HG03045 (cell line): ENCODE results near the gene TMTC1.
"Not testable (repeated sequence)": the region's sequence is repeated elsewhere in the genome, so short reads cannot be mapped to it uniquely, and the experiment has no call there.

Experiments
- ATAC-seq: cut with Tn5 transposase; IDR thresholded peaks from one replicate; pipeline ENCODE4 v1.9.1; 2021; ENCODE audit warnings: mild to moderate bottlenecking, moderate library complexity; ENCODE audit not compliant: unreplicated experiment

TMTC1 gene

DNA sequence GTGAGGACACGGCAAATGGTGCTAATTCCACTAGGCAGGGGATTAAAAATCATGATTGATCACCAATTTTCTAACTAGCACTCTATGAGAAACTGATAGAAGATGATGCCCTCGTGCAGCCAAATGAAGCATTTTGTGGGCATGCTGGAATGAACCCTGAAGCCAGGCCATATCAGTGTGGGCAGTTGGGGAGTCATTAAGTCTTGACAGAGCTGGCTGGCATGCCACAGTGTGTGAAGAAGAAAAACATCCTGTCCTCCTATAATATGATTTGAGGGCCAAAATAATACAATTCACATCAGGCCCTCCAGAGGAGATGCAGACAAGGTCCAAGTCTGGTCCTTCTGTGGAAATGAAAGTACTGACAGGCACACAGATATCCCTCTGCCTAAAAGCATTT is 107.1 kb downstream of the TMTC1 start:
- ATAC-seq = no peak

DNA sequence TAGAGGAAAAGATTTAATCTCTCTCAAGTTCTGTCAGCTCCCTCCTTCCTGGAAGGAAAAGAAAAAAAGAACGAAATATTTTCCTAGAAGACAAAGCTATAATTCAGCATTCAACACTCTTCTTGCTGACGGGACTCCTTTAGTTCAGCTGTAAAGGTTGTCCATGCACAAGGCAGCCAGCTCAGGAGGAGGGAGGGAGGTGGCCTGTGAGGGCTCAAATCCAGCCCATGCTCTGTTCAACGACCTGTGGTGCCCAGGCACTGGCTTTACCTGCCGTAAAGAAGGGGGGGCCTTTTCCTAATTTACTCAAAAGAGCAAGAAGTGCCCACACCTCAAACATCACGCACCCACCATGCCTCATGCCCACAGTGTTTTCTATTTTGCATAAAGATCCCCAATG is 109.3 kb downstream of the TMTC1 start:
- ATAC-seq = no peak

DNA sequence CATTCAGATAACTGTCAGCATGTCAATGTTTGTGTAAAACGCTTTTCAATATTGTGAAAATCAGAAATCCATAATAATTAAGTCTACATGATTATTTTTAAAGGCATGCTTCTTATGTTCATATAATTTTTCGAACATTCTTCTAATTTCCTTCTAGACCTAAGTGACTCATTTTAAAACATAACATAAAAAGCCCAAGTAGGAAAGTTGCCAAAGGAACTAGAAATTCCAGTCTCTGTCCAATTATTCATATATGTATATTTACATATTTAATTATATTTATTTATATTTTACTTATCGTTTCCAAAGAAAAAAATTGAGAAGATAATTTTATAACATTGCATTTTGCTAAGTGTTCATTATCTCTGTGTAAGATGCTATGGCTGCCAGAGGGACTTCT is 110.4 kb downstream of the TMTC1 start:
- ATAC-seq = no peak

DNA sequence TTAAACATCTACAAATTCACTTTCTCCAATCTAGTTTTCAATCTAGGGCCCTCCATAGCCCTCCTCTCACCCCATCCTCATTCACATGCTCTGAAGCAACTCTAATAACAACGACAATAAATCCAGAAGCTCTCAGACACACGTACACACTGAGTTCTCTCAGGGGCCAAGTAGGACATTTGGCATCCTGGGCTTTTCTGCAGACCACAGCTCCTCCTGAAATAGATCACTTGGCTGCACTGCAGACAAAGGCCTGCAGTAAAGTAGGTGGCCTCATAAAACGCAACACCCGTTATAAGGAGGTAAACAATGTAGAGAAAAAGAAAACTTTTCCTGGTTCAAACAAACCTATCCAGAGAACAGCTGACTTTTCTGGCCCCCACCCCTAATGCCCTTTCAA is 111.2 kb downstream of the TMTC1 start:
- ATAC-seq = no peak

- no peak for ATAC-seq
Observed at GRCh38 chr12:29671742-29672141, 112.0 kb downstream of the TMTC1 start.

GRCh38 chr12:29667011-29667410 is 116.7 kb downstream of the TMTC1 start:
- no peak for ATAC-seq

- ATAC-seq = no peak
Observed at GRCh38 chr12:29665107-29665506, 118.6 kb downstream of the TMTC1 start.

DNA sequence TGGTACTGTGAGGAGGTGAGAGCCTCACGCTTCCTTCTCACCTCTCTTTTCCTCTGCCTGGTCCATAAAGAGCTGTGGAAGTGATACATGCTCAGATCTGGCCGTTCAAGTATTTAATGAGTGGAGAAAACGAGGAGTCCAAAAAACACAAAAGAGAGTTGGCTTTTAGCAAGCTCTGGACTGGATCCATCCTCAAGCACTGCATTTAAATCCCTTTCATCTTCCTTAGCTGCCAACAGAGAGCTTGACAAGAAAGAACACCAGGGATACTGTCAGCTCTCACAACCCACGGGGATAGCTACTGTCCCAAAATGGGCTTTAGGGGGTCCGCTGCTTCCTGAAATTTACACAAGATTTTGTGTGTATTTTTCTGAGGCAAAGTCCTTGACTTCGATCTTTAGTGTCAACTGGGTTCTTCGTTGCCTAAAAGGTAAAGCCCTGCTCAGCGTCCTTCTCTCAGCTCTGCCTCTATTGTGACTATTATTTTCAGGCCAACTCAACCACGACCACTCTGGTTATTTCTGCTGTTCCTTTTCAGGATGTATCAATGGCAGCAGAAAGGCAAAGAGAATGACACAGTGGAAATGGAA is 120.9 kb downstream of the TMTC1 start:
- no peak for ATAC-seq

DNA sequence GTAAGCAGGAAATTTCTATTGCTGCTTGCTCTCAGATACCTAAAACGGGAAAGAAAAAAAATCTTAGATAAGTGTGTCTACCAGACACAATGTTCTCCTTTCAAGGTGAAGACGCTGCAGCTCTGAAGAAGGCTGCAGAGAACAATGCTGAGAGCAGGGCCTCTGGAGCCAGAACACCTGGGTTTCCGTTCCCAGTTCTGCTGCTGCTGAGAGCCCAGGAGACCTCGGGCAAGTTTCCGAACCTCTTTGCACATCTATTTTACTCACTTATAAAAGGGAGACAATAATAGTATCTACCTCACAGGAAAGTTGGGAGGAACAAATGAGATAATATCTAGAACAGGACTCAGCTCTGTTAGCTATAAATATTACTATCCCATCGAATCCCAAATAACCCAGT is 122.9 kb downstream of the TMTC1 start:
- no peak for ATAC-seq

GRCh38 chr12:29656762-29657538 is 126.8 kb downstream of the TMTC1 start:
- ATAC-seq = no peak

GRCh38 chr12:29655861-29656260 is 127.9 kb downstream of the TMTC1 start:
- ATAC-seq = no peak

- ATAC-seq = no peak
Observed at GRCh38 chr12:29653286-29653685, 130.5 kb downstream of the TMTC1 start.

- ATAC-seq = no peak
Observed at GRCh38 chr12:29650371-29650770, 133.4 kb downstream of the TMTC1 start.

GRCh38 chr12:29649722-29650121 is 134.0 kb downstream of the TMTC1 start:
- ATAC-seq = no peak

DNA sequence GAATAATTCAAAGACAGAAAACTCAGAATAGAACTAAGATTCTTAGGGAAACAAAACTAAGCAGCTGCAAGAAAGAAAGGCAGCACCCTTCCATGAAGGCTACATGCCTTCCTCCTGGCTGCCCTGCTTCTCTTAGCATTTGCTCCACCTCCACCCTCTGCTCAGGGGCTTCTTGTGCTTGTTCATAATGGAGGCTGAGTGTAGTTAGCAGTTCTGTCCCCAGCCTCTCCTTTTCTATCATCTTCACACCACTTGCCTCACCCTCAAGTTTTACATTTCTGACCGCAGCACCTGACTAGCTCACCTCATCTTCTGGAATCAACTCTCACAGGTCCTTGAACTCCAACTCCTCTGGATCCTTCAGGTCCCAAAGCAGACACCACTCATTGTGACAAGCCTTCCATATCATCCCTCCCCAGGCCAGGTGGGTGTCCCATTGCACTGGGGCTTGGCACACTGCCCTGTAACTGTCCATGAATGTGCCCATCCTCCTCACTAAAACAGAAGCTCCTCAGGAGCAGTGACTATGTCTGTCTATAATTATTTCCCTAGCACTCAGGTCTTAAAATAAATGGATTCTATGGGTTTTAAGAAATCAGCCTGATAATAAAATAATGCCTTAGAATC is 139.1 kb downstream of the TMTC1 start:
- ATAC-seq = no peak

- no peak for ATAC-seq
Observed at GRCh38 chr12:29640589-29641345, 143.0 kb downstream of the TMTC1 start.

GRCh38 chr12:29639893-29640495 is 143.7 kb downstream of the TMTC1 start:
- no peak for ATAC-seq

DNA sequence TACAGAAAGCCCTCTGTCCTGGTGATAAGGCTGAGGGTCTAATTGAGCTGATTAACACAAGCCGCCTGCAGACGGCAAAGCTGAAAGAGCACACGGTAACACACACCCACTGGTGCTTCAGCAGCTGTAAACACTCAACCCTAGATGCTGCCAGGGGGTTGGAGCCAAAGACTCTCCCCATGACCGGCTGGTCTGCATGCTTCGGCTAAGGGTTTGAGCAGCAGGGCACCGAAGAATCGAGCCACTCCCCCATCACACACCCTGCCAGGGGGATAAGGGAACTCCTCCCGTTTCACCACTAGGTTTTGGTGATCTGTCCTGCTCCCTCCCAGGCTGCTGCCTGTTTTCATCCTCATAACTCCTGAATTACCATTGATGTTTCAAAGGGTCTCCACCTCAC is 145.2 kb downstream of the TMTC1 start:
- ATAC-seq = no peak

DNA sequence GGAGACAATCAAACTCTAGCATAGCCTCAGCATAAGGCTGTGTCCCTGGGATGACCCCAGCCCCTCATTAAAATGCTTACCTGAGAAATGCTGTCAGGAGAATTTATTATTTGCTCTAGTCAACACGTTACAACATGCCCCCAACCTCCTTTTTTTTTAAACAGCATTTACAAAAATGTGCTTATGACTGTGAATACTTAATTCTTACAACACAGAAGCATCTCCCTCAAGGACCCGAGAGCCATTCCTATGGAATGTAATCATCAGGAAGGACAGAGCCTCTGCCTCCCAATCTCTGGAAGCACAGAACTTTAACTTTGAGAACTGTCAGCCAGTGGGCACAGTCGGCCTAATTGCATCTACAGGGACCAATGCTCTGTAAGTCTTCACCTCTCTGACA is 149.7 kb downstream of the TMTC1 start:
- ATAC-seq = no peak

- not testable (repeated sequence) for ATAC-seq
Observed at GRCh38 chr12:29630164-29630563, 153.6 kb downstream of the TMTC1 start.

- ATAC-seq = no peak
Observed at GRCh38 chr12:29627221-29627620, 156.5 kb downstream of the TMTC1 start.
